Neural crest cell (in vitro differentiated cells): Measurements from ENCODE around the gene SDK1. TPM values are rescaled to one million over a fixed set of nuclear protein-coding genes. Genes with fewer than 3 reads are reported as not detected.
A peak's percentile ranks its signal among the peaks of the same experiment; 100 is the strongest.

Source experiments
- DNase-seq: peaks from one replicate; pipeline ENCODE4 v3.0.0; 2021; ENCODE audit warnings: low read depth, mixed read lengths, low spot score
- H3K27ac Mint-ChIP-seq: one replicate; pipeline ENCODE4 v1.8.0; 2021; ENCODE audit warnings: mild to moderate bottlenecking, mixed read lengths; ENCODE audit not compliant: unreplicated experiment
- H3K27me3 Mint-ChIP-seq: 2 replicates; pipeline ENCODE4 v1.8.0; 2021; ENCODE audit warnings: low read depth, mild to moderate bottlenecking, mixed read lengths
- H3K36me3 Mint-ChIP-seq: 2 replicates; pipeline ENCODE4 v1.8.0; 2021; ENCODE audit warnings: low read depth, mild to moderate bottlenecking, mixed read lengths
- H3K4me1 Mint-ChIP-seq: 2 replicates; pipeline ENCODE4 v1.8.0; 2021; ENCODE audit warnings: mixed read lengths
- H3K4me3 Mint-ChIP-seq: one replicate; pipeline ENCODE4 v1.8.0; 2021; ENCODE audit warnings: mild to moderate bottlenecking, mixed read lengths
- H3K9me3 Mint-ChIP-seq: 2 replicates; pipeline ENCODE4 v1.8.0; 2021; ENCODE audit warnings: mixed read lengths
- total RNA-seq: library from RNA; stranded (reverse); gene quantifications from 2 replicates; pipeline ENCODE4 v1.2.1, GENCODE V29; 2021
- TF ChIP-seq, protein P1 (sequence below): fragments of 200-600 bp; sonication (generic); conservative IDR thresholded peaks from 2 replicates; pipeline ENCODE4 v1.5.0; 2021; ENCODE audit warnings: antibody characterized with exemption, mild to moderate bottlenecking

The SDK1 gene
- total RNA-seq, 1 donor from 2014 or later = 11.6 TPM

- Mint-ChIP-seq H3K4me3 (no peak overlapping the region), H3K27ac (peak overlapping the region; percentile 35), H3K4me1 (peaks cover 13% of the 10 kb centered on the region), H3K9me3 (no peaks in the 10 kb centered on the region), H3K36me3 (peaks cover 4% of the 10 kb centered on the region), H3K27me3 (no peaks in the 10 kb centered on the region)
- TF ChIP-seq, protein P1, sequence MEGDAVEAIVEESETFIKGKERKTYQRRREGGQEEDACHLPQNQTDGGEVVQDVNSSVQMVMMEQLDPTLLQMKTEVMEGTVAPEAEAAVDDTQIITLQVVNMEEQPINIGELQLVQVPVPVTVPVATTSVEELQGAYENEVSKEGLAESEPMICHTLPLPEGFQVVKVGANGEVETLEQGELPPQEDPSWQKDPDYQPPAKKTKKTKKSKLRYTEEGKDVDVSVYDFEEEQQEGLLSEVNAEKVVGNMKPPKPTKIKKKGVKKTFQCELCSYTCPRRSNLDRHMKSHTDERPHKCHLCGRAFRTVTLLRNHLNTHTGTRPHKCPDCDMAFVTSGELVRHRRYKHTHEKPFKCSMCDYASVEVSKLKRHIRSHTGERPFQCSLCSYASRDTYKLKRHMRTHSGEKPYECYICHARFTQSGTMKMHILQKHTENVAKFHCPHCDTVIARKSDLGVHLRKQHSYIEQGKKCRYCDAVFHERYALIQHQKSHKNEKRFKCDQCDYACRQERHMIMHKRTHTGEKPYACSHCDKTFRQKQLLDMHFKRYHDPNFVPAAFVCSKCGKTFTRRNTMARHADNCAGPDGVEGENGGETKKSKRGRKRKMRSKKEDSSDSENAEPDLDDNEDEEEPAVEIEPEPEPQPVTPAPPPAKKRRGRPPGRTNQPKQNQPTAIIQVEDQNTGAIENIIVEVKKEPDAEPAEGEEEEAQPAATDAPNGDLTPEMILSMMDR = no peak
- DNase-seq = no peak
Measured at GRCh38 chr7:3987426-3987927, 686.4 kb downstream of the SDK1 start.

DNA sequence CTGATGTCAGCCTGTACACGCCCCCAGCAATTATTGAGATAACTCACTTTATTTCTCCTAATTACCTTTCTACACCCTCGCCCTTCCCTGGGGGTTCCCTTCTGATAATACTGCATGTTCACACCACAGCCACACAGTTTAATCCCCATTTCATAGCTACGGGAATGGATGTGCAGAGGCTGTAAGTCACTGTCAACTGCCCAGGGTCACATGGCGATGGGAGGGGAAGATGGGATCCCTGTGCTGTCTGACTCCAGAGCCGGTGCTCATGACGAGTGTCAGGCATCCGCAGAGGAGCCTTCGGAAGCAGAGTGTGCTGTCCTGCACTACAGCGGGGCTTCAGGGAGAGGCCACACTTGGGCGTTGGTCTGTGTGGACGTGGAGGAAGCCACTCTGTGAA is 688.7 kb downstream of the SDK1 start:
- TF ChIP-seq, protein P1 = no peak
- no peak for DNase-seq

GRCh38 chr7:3991731-3992231 is 690.7 kb downstream of the SDK1 start:
- no peak overlapping the region for H3K4me3 Mint-ChIP-seq
- H3K27me3 Mint-ChIP-seq = no peaks in the 10 kb centered on the region
- peaks cover 13% of the 10 kb centered on the region for H3K4me1 Mint-ChIP-seq
- peaks cover 8% of the 10 kb centered on the region for H3K9me3 Mint-ChIP-seq
- TF ChIP-seq, protein P1 = no peak
- DNase-seq = no peak
- no peak overlapping the region for H3K27ac Mint-ChIP-seq
- H3K36me3 Mint-ChIP-seq = peaks cover 7% of the 10 kb centered on the region

More for the DNA sequence above, 688.7 kb downstream of the SDK1 start:
- Mint-ChIP-seq H3K36me3 (peaks cover 7% of the 10 kb centered on the region), H3K9me3 (peaks cover 5% of the 10 kb centered on the region), H3K27me3 (no peaks in the 10 kb centered on the region), H3K27ac (no peak overlapping the region), H3K4me3 (no peak overlapping the region), H3K4me1 (peaks cover 13% of the 10 kb centered on the region)

GRCh38 chr7:3992841-3993240 is 691.8 kb downstream of the SDK1 start:
- no peak for DNase-seq
- Mint-ChIP-seq H3K9me3 (peaks cover 8% of the 10 kb centered on the region), H3K27me3 (no peaks in the 10 kb centered on the region), H3K4me3 (no peak overlapping the region), H3K27ac (no peak overlapping the region), H3K4me1 (peaks cover 5% of the 10 kb centered on the region), H3K36me3 (peaks cover 7% of the 10 kb centered on the region)
- TF ChIP-seq, protein P1 = no peak

DNA sequence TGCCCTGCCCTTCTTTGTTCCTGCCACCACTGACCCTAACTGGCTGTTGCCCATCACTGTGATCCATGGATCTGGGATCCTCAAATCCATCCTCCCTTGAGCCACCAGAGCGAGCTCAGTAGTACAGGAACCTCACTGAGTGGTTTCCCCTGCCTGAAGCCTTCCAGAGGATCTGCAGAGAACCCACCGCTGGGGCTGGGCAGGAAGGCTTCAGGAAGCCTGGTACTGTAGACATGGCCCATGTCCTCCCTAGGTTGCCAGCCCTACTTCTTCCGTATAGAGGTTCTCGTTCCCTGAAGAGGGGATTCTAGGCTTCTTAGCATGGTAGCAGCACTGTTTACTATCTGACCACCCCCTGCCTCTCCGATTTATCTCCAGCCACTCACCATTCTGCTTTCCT is 693.7 kb downstream of the SDK1 start:
- TF ChIP-seq, protein P1 = no peak
- Mint-ChIP-seq H3K27me3 (no peaks in the 10 kb centered on the region), H3K9me3 (peaks cover 8% of the 10 kb centered on the region), H3K4me1 (no peaks in the 10 kb centered on the region), H3K4me3 (no peak overlapping the region), H3K27ac (no peak overlapping the region), H3K36me3 (peaks cover 3% of the 10 kb centered on the region)
- DNase-seq = no peak
